PC-3 (cell line): ENCODE measurements around the gene MAP2. TPM values are rescaled to one million over a fixed set of nuclear protein-coding genes. Genes with fewer than 3 reads are reported as not detected.

Experiments
- ATAC-seq: fragments of 200-7000 bp; cut with Tn5 transposase; 2 replicates; pipeline ENCODE4 v1.9.1; 2020; ENCODE audit warnings: mild to moderate bottlenecking, moderate library complexity
- BruUV-seq: library from RNA; stranded (reverse); fragments of 400-500 nt; replicated peaks from 2 replicates; lab custom pipeline; 2021; lab: Mats Ljungman, UMichigan
- CTCF ChIA-PET: fragments of 300-600 bp; sonication (Branson Sonifier 250); formaldehyde crosslinking; loops from one replicate; lab custom pipeline; 2022; ENCODE audit warnings: antibody characterized with exemption; lab: Charles Lee
- POLR2A ChIA-PET: fragments of 300-600 bp; sonication (Branson Sonifier 250); formaldehyde crosslinking; loops from one replicate; lab custom pipeline; 2022; ENCODE audit warnings: antibody characterized with exemption; ENCODE audit not compliant: unreplicated experiment; lab: Charles Lee
- DNase-seq: peaks from one replicate; pipeline ENCODE4 v3.0.0-alpha.2; 2015
- H2AFZ ChIP-seq: fragments of 300-600 bp; sonication (generic); 2 replicates; pipeline ENCODE4 v1.6.0; 2016; ENCODE audit warnings: antibody characterized with exemption, low read length
- H3F3A ChIP-seq: fragments of 300-600 bp; sonication (generic); one replicate; pipeline ENCODE4 v1.6.0; 2017; ENCODE audit warnings: antibody characterized with exemption, low read length, control low read depth, mild to moderate bottlenecking; ENCODE audit not compliant: unreplicated experiment
- H3K27ac ChIP-seq: fragments of 300-600 bp; sonication (generic); 2 replicates; pipeline ENCODE4 v1.5.1; 2016; ENCODE audit warnings: mild to moderate bottlenecking, low read length
- H3K27me3 ChIP-seq: fragments of 300-600 bp; sonication (generic); 2 replicates; pipeline ENCODE4 v1.6.1; 2016; ENCODE audit warnings: low read length, mixed read lengths
- H3K36me3 ChIP-seq: fragments of 300-600 bp; sonication (generic); 2 replicates; pipeline ENCODE4 v1.6.1; 2016; ENCODE audit warnings: low read depth, mixed run types, low read length, mixed read lengths
- H3K4me1 ChIP-seq: fragments of 300-600 bp; sonication (generic); 2 replicates; pipeline ENCODE4 v1.5.1; 2016; ENCODE audit warnings: low read length; ENCODE audit not compliant: insufficient read depth
- H3K4me2 ChIP-seq: fragments of 300-600 bp; sonication (generic); 2 replicates; pipeline ENCODE4 v1.6.0; 2016; ENCODE audit warnings: low read length
- H3K4me3 ChIP-seq: fragments of 300-600 bp; sonication (generic); 2 replicates; pipeline ENCODE4 v1.5.1; 2016; ENCODE audit warnings: mild to moderate bottlenecking, low read length, mixed read lengths
- H3K79me2 ChIP-seq: fragments of 300-600 bp; sonication (generic); 2 replicates; pipeline ENCODE4 v1.6.1; 2017; ENCODE audit warnings: low read length, mixed read lengths
- H3K9ac ChIP-seq: fragments of 300-600 bp; sonication (generic); 2 replicates; pipeline ENCODE4 v1.6.0; 2016; ENCODE audit warnings: mild to moderate bottlenecking, low read length
- H3K9me2 ChIP-seq: fragments of 300-600 bp; sonication (generic); replicated peaks from 2 replicates; pipeline ENCODE4 v1.6.1; 2016; ENCODE audit warnings: mixed run types, low read length, mixed read lengths
- H3K9me3 ChIP-seq: fragments of 300-600 bp; sonication (generic); 2 replicates; pipeline ENCODE4 v1.6.1; 2016; ENCODE audit warnings: low read length, mixed read lengths
- H4K20me1 ChIP-seq: fragments of 300-600 bp; sonication (generic); 2 replicates; pipeline ENCODE4 v1.6.1; 2016; ENCODE audit warnings: low read length, mixed read lengths
- CTCF ChIP-seq: fragments of 300-600 bp; sonication (generic); conservative IDR thresholded peaks from 2 replicates; pipeline ENCODE4 v1.5.1; 2017; ENCODE audit warnings: antibody characterized with exemption, low read depth, mild to moderate bottlenecking, low read length
- EZH2 ChIP-seq: fragments of 300-600 bp; sonication (generic); IDR thresholded peaks from one replicate; pipeline ENCODE4 v1.6.1; 2017; ENCODE audit warnings: antibody characterized with exemption, mild to moderate bottlenecking, low read length; ENCODE audit not compliant: unreplicated experiment
- EZH2phosphoT487 ChIP-seq: fragments of 300-600 bp; sonication (generic); IDR thresholded peaks from 2 replicates; pipeline ENCODE4 v1.6.1; 2018; ENCODE audit warnings: mild to moderate bottlenecking, antibody characterized with exemption, low read length, borderline replicate concordance
- intact Hi-C: fragments of 100-400 bp; cut with micrococcal nuclease; formaldehyde crosslinking; loops from 2 replicates; pipeline ENCODE4 v1.9.0; 2023
- total RNA-seq: library from RNA; depleted of rRNA; stranded (reverse); fragments of >200 nt; gene quantifications from 2 replicates; pipeline ENCODE4 v1.2.3, GENCODE V29; 2014

Gene MAP2
- total RNA-seq, 1 experiment from 2014 or later, result 2.1 TPM

DNA sequence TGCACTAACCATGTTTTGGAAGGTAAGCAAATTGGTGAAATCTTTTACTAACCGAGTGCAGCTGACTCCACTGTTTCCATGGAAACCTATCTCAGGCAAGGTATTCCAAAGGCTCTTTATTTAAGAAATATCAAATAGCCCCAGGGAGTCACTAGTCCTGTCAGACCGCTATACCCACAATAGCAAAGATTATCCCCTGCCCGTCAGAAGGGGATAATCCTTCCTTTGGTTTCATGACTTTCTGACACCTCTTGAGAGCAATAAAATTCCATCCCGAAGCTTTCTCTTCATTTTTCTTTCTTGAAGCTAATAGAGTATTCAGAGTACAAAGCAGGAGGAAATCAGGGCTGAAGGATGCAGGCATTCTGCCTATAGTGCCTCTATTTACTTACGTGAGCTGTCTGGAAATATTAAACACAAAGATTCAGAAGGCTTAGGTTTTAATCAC lies 34.7 kb upstream of the MAP2 start:
- no peaks in the 10 kb centered on the region for H3K36me3 ChIP-seq
- peaks cover 25% of the 10 kb centered on the region for H3K4me1 ChIP-seq
- peaks cover 6% of the 10 kb centered on the region for H3F3A ChIP-seq
- H3K79me2 ChIP-seq, result no peaks in the 10 kb centered on the region
- POLR2A ChIA-PET, result no interaction called here
- no peak overlapping the region for H3K4me2 ChIP-seq
- no peaks in the 10 kb centered on the region for H4K20me1 ChIP-seq
- TF ChIP-seq EZH2phosphoT487, result no peak
- TF ChIP-seq CTCF, result no peak
- TF ChIP-seq EZH2, result no peak
- no peak overlapping the region for H2AFZ ChIP-seq
- intact Hi-C loops, result no loop called here
- H3K9me3 ChIP-seq, result no peaks in the 10 kb centered on the region
- ATAC-seq (no peak), DNase-seq (peak; percentile 30)
- no peak overlapping the region for H3K4me3 ChIP-seq
- CTCF ChIA-PET, result no interaction called here
- H3K9ac ChIP-seq, result no peak overlapping the region
- no TSS peak for BruUV-seq
- no peaks in the 10 kb centered on the region for H3K27me3 ChIP-seq
- no peaks in the 10 kb centered on the region for H3K9me2 ChIP-seq
- no peak overlapping the region for H3K27ac ChIP-seq

- no peak overlapping the region for H3K4me2 ChIP-seq
- no peak for DNase-seq
- no peaks in the 10 kb centered on the region for H3K27me3 ChIP-seq
- H3K36me3 ChIP-seq, result no peaks in the 10 kb centered on the region
- no peak overlapping the region for H3K4me3 ChIP-seq
- no peak for ATAC-seq
- BruUV-seq, result no TSS peak
- no peak overlapping the region for H3K27ac ChIP-seq
- H4K20me1 ChIP-seq, result no peaks in the 10 kb centered on the region
- intact Hi-C loops, result no loop called here
- TF ChIP-seq EZH2phosphoT487, result no peak
- no peak for TF ChIP-seq CTCF
- no peak for TF ChIP-seq EZH2
- no peak overlapping the region for H3K9ac ChIP-seq
- no peak overlapping the region for H2AFZ ChIP-seq
- no peaks in the 10 kb centered on the region for H3K9me2 ChIP-seq
- peaks cover 25% of the 10 kb centered on the region for H3K4me1 ChIP-seq
- ChIA-PET POLR2A (no interaction called here), CTCF (no interaction called here)
- H3F3A ChIP-seq, result peaks cover 6% of the 10 kb centered on the region
- no peaks in the 10 kb centered on the region for H3K9me3 ChIP-seq
- no peaks in the 10 kb centered on the region for H3K79me2 ChIP-seq
Measured at GRCh38 chr2:209390839-209391238, 33.0 kb upstream of the MAP2 start.

DNA sequence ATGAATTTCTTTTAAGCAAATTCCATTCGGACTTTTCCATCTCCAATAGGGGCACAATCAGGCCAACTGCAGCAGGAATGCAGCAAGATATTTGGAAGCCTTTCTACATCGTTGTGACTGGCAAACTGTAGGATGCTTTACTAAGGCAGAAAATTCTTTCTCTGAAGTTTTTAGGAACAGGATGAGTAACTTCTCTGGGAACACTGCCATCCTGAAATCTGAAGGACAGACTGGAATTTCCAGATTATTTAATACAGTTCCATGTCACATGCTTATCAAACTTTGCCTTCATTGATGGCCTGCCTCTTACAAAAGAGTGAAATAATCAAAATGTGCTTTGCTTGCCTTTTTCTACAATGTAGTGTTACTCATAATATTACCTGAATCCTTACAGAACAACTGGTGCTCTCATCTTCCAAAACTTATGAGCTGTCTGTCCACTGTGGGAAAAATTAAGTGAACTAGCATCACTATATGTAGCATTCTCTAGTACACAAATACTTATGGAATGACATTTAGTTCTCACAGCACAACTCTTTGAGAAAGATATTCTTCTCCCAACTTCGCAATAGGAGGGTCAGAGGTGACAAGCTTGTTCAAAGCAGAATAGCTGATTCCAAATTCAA lies 32.0 kb upstream of the MAP2 start:
- Histone ChIP-seq H3K4me1 (peaks cover 25% of the 10 kb centered on the region), H3K36me3 (no peaks in the 10 kb centered on the region), H3F3A (peaks cover 6% of the 10 kb centered on the region), H3K27ac (peak overlapping the region; percentile 7; the same call in 1 of the 2 replicates), H3K9me3 (no peaks in the 10 kb centered on the region), H3K79me2 (no peaks in the 10 kb centered on the region), H3K27me3 (no peaks in the 10 kb centered on the region), H4K20me1 (no peaks in the 10 kb centered on the region), H3K9me2 (no peaks in the 10 kb centered on the region), H3K4me3 (no peak overlapping the region), H3K4me2 (peak overlapping the region; percentile 4), H3K9ac (no peak overlapping the region), H2AFZ (no peak overlapping the region)
- ATAC-seq (peak; percentile 80), DNase-seq (peak; percentile 92)
- no TSS peak for BruUV-seq
- CTCF ChIA-PET, result interaction anchor here (0.7 to 1.4 kb wide), 2 partner anchors 32 to 34 kb away, joined by 4 read pairs; partner anchors contain the start of gene MAP2
- POLR2A ChIA-PET, result interaction anchor here (0.7 kb wide), 1 partner anchor 9 kb away, joined by 3 read pairs; no protein-coding TSS in a partner anchor
- intact Hi-C loops, result no loop called here
- TF ChIP-seq CTCF (no peak), EZH2phosphoT487 (no peak), EZH2 (no peak)
